Stimulated activated CD8-positive, alpha-beta memory T cell treated with anti-CD3 and anti-CD28 coated beads, Interleukin-7, amount 100 ng/mL, for 1 hour (primary cell): Measurements from ENCODE around the gene OST4.
A peak's percentile ranks its signal among the peaks of the same experiment; 100 is the strongest.
"Not testable (repeated sequence)": the region's sequence is repeated elsewhere in the genome, so short reads cannot be mapped to it uniquely, and the experiment has no call there.

ENCODE experiments used
- DNase-seq, 2 donors: peaks; one replicate each; pipeline ENCODE4 v3.0.0-alpha.2; 2020; ENCODE audit warnings: low read depth in 2 of 2

The OST4 gene

DNA sequence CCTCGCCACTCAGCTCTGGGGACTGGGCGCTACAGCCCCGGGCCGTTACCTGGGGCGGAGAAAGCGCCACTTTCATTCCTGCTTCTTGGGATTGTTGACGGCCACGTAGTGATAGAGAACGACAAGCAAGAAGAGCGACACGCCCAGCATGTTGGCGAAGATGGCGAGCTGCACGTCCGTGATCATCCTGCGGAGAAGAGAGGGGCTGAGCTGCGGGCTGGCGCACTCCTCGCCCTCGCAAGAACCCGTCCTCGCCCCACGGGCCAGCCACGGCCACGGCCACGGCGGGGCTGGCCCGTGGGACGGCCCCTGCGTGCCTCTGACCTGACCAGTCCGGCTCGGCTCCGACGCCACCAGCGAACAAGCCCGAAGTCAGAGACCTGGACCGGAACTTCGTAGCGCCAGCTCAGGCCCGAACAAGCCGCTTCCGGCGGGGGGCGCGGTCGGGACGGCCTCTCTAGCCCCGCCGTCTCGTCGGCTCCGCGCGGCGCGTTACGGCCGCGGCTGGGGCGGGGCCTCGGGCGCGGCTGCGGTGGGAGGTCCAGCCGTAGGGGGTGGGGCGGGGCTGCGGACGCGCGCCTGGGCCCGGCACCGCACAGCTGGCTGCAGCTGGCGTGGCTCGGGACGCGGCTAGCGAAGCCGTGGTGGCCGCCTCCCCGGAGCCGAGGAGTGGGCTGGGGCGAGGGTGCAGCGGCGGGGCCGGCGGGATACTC, at the start of gene OST4:
OST4 (minus strand) TSS at position 378 of the 713 bp plus-strand sequence.
- DNase-seq, result peak; percentile 73 to 78

- DNase-seq, result not testable (repeated sequence)
These were observed 47.8 kb upstream of the OST4 start for GRCh38 chr2:27119330-27119670.

DNA sequence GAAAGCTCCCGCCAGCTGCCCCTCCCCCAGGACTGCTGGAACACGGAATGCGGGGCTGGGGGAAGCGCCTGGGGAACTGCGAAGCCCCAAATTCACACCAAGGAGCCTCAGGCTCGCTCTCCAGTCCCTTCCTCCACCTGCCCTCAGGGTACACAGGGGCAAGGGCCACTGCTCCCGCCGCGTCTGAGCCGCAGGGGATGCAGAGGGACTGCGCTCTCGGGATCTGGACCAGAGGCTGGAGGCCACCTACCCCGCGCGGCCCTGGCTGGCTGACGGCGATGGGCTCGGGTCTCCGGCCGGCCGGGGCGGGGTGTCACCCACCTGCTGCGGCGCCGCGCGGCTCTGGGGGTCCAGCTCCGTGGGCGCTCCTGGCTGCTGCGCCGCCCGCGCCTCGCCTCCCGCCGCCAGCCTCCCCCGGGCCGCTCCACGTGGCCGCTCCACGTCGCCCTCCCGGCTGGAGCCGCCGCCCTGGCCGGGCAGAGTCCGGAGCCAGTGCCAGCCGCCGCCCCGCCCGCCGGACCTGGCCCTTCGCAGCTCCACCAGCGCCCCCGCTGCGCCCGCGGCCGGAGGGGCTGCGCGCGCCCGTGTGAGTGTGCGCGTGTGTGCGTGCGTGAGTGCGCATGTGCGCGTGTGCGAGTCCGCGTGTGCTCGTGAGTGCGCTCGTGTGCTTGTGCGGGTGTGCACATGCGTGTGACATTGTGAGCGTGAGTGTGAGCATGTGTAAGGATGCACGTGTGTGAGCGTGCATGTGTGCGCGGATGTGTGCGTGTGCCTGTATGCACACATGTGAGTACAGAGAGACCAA, 47.3 kb upstream of the OST4 start, which contains the start of gene CGREF1:
CGREF1 (minus strand) TSS at position 604 of the 805 bp plus-strand sequence. CDS start 14,762 bp downstream, outside the sequence.
- DNase-seq, result no peak

DNA sequence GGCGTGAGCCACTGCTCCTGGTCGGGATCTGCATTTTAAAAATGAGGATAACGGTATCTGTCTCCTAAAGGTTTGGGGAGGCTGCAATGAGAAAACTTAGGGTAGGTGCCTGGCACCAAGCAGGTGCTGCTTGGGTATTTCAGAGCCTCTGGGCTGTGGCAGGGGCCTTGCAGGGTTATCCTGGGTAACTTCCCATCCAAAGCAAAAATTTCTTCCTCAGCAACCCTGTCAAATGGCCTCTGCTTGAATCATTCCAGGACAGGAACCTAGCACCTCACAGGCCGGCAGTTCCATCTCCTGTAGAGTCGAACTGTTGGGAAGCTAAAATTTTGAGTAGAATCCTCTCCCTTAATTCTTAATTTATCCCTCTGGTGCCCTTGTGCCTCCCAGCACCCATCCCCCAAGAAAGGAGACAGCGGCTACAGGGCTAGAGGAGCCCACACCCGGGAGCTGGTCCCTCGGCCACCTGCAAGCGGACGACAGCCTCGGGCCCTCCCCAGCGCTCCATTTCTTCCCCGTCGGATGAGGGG, 46.6 kb upstream of the OST4 start:
- no peak for DNase-seq

- no peak for DNase-seq
These were observed 44.1 kb upstream of the OST4 start for GRCh38 chr2:27115519-27115918.

DNA sequence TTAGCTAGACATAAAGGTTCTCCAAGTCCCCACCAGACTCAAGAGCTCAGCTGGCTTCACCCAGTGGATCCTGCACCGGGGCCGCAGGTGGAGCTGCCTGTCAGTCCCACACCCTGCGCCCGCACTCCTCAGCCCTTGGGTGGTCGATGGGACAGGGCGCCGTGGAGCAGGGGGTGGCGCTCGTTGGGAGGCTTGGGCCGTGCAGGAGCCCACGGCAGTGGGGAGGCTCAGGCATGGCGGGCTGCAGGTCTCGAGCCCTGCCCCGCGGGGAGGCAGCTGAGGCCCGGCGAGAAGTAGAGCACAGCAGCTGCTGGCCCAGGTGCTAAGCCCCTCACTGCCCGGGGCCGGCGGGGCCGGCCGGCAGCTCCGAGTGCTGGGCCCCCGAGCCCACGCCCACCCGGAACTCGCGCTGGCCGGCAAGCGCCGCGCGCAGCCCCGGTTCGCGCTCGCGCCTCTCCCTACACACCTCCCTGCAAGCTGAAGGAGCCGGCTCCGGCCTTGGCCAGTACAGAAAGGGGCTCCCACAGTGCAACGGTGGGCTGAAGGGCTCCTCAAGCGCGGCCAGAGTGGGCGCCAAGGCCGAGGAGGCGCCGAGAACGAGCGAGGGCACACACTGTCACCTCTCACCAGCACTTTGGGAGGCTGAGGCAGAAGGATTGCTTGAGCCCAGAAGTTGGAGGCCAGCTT, 40.1 kb upstream of the OST4 start:
- not testable (repeated sequence) for DNase-seq

GRCh38 chr2:27110603-27111352, 39.3 kb upstream of the OST4 start:
- not testable (repeated sequence) for DNase-seq

DNA sequence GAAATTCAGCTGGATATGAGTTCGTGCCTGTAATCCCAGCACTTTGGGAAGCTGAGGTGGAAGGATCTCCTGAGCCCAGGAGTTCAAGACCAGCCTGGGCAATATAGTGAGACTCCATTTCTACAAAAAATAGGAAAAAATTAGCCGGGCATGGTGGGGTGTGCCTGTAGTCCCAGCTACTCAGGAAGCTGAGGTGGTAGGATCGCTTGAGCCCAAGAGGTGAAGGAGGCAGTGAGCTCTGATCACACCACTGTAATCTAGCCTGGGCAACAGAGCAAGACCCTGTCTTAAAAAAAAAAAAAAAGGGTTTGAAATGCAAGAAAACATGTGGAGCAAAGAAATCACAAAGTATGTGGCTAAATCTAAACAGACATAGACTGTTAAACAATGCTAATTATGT, 37.6 kb upstream of the OST4 start:
- DNase-seq, result no peak

DNA sequence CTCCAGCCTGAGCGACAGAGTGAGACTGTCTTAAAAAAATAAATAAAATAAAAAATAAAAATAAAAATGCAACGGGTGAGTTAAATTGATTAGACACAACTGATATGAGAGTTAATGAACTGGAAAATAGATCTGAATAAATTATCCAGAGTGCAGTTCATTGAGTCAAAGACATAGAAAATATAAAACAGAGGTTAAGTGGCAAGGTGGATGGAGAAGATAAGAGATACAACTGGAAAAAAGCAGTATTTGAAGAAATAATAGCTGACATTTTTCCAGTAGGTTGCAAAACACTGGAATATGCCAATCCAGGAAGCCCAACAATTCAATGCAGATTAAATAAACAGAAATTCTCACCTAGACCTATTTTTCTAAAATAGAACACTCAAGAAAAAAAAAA, 36.8 kb upstream of the OST4 start:
- no peak for DNase-seq

- DNase-seq, result no peak
These were observed 34.5 kb upstream of the OST4 start for GRCh38 chr2:27105981-27106380.

DNA sequence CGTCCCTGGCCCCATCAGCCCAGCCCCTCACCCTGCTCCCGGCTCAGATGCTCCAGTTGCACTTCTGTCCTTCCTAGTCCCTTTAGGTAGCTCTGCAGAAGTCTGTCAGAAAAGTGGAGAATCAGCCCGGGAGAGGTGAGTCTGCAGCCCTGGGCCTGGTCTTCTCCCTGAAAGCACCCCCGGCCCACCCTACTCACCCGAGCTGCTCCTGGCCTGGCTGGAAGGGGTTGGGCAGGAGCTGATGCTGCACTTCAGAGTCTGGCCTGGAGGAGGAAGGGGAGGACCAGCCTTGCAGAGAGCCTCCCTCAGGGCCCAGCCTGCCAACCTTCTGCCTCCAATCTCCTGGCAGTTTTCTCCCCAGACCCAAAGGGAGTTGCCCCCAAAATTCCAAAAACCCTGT, 30.9 kb upstream of the OST4 start:
- DNase-seq, result no peak

- DNase-seq, result no peak
These were observed 28.6 kb upstream of the OST4 start for GRCh38 chr2:27100036-27100435.

DNA sequence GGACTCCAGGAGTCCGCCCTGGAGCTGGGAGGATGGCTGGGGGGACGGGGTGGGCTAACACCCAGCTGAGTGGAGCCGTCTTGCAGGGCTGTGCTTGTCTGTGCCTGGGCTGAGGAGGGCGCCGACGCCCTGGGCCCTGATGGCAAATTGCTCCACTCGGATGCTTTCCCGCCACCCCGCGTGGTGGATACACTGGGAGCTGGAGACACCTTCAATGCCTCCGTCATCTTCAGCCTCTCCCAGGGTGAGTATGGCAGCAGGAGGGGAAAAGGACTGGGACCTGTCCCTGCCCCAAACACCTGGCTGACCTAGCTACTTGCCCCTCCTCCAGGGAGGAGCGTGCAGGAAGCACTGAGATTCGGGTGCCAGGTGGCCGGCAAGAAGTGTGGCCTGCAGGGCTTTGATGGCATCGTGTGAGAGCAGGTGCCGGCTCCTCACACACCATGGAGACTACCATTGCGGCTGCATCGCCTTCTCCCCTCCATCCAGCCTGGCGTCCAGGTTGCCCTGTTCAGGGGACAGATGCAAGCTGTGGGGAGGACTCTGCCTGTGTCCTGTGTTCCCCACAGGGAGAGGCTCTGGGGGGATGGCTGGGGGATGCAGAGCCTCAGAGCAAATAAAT, 28.0 kb upstream of the OST4 start:
- DNase-seq, result no peak

DNA sequence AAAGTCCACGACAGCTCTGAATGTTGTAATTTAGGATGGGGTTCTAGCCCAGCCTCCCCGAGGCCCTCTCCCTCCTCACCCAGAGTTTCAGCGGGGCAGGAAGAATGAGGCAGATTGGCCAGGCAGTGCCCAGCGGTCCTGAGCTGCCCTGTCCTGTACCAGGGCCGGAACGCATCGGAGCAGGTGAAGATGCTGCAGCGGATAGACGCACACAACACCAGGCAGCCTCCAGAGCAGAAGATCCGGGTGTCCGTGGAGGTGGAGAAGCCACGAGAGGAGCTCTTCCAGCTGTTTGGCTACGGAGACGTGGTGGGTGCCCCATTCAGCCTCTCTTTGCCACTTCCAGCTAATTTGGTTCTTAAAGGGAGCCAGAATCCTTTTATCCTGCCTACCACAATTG, 25.9 kb upstream of the OST4 start:
- DNase-seq, result no peak

DNA sequence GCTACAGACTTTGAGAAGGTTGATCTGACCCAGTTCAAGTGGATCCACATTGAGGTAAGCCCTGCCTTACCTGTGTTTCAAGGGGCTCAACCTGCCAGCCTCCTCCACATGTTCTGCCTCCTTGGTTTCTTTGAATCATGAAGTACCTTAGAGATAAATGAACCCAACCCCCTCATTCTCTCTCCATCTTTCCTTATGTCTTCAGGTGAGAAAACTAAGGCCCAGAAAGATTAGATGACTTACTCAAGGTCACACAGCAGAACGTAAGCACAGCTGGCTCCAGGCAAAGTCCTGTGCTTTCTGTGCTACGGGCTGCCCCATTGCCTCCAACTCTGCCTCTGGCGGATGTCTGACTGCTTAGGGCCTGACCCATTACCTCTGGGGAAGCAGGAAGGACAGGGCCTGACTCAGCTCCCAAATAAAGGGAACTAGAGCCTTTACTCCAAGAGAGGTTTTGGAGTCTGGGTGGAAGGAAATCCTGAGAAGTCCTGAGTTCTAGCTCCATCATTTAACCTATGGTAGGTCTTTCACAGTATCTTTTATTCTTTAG, 25.4 kb upstream of the OST4 start:
- no peak for DNase-seq

- DNase-seq, result no peak
These were observed 24.5 kb upstream of the OST4 start for GRCh38 chr2:27095745-27096651.

DNA sequence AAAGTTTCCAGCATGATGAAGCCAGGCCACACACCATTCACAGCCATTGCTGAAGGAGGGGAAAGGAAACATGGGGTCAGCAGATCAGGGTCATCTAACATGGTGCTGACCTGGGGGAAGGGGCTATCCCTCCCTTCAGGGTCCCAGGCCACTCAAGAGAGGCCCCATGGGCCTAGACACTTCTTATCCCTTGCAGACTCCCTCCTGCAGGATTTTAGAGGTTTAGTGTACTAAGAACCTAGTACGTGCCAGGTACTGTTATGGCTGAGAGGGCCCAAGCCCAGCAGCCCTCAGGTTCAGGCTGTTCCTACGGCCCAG, 23.9 kb upstream of the OST4 start:
- no peak for DNase-seq

GRCh38 chr2:27094353-27094984, 23.0 kb upstream of the OST4 start:
- no peak for DNase-seq
